ACHN (cell line): ENCODE results near the gene ANKRD26.
A peak's percentile ranks its signal among the peaks of the same experiment; 100 is the strongest.

Experiments
- DNase-seq: peaks from one replicate; pipeline ENCODE4 v3.0.0-alpha.2; 2015
- in situ Hi-C: cut with HindIII; loops from 2 replicates; pipeline ENCODE4 v1.10.0; 2017; ENCODE audit warnings: low sequenced_read_pairs, low pct_ligation_motif_present, low pct_unique_long_range_greater_than_20kb

The ANKRD26 gene

GRCh38 chr10:27035163-27035562 is 65.1 kb downstream of the ANKRD26 start:
- in situ Hi-C loops: no loop called here
- DNase-seq: no peak

- in situ Hi-C loops: no loop called here
- peak; percentile 30 for DNase-seq
Measured at GRCh38 chr10:27030060-27030459, 70.2 kb downstream of the ANKRD26 start.

DNA sequence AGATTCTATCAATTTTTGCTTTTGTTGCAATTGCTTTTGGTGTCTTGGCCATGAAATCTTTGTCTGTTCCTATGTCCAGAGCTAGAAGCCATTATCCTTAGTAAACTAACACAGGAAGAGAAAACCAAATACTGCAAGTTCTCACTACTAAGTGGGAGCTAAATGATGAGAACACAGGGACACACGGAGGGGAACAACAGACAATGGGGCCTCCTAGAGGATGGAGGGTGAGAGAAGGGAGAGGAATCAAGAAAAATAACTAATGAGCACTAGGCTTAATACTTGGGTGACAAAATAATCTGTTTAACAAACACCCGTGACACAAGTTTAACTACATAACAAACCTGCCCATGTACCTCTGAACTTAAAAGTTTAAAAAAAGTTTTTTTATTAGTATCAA is 78.2 kb downstream of the ANKRD26 start:
- in situ Hi-C loops: no loop called here
- DNase-seq: no peak

DNA sequence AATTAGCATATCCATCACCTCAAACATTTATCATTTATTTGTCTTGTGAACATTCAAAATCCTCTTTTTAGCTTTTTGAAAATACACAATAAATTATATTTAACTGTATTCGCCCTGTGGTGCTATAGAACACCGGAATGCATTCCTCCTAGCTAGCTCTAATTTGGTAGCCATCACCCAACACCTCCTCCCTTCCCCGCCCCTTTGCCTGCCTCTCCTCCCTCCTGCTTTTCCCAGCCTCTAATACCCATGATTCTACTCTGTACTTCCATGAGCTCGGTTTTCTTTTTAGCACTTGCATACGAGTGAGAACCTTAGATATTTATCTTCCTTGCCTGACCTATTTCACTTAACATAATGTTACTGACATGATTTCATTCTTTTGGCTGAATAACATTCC is 80.1 kb downstream of the ANKRD26 start:
- in situ Hi-C loops: no loop called here
- DNase-seq: no peak

DNA sequence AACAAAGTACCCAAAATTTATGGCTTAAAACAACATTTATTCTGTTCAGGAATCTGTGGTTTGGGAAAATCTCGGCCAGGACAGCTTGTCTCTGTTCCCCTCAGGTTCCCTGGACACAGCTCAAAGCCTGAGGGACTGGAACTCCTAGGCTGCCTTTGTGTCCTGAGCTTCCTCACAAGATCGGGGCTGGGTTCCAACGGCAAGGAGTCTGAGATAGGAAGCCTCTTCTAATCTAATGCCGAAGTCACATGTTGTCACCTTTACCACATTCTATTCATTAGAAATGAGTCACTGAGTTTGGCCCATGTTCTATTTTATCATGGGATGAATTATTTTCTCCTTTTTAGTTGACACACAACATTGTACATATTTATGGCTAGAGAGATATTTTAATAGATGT is 80.5 kb downstream of the ANKRD26 start:
- DNase-seq: no peak
- in situ Hi-C loops: no loop called here

GRCh38 chr10:26997610-26998009 is 102.7 kb downstream of the ANKRD26 start:
- DNase-seq: no peak

GRCh38 chr10:26994743-26995142 is 105.6 kb downstream of the ANKRD26 start:
- in situ Hi-C loops: no loop called here

More at GRCh38 chr10:26997610-26998009, 102.7 kb downstream of the ANKRD26 start:
- in situ Hi-C loops: no loop called here

GRCh38 chr10:26987851-26988250 is 112.4 kb downstream of the ANKRD26 start:
- no peak for DNase-seq
- in situ Hi-C loops: no loop called here

More at GRCh38 chr10:26994743-26995142, 105.6 kb downstream of the ANKRD26 start:
- no peak for DNase-seq

DNA sequence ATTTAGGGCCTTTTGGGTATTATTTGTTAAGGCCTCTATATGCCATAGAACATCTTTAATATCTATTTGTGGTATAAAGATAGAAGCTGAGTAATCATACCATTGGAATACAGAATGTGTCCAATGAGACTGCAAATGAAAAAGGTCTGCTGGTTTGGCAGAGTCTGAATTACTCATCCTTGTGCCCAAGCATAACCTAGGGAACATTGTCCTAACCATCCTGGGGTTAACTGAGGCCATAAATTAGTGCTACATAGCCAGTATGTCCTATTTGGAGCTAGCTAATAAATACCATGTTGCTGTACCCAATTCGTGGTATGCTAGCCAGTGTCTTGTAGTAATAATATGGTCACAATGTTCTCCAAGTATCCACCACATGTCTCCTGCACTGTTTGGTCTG is 117.1 kb downstream of the ANKRD26 start:
- in situ Hi-C loops: no loop called here
- DNase-seq: no peak

DNA sequence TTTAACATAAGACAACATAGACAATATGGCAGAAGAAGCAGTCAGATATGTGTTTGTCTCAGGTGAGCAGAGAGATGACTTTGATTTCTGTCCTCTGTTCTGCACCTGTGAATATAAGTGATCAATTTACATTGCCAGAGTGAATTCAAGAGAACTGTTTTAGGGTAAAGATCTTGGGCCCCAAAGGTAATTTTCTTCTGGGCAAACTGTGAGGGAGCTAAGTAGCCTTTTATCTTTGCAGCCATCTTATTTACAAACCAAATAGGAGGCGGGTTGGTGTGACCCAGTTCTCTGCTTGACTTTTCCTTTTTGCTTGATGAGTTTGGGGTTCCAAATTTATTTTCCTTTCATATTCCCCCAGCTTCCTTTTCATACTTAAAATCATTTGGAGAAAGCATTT is 118.2 kb downstream of the ANKRD26 start:
- in situ Hi-C loops: no loop called here
- no peak for DNase-seq

GRCh38 chr10:26981232-26981824 is 119.0 kb downstream of the ANKRD26 start:
- DNase-seq: no peak
- in situ Hi-C loops: no loop called here

DNA sequence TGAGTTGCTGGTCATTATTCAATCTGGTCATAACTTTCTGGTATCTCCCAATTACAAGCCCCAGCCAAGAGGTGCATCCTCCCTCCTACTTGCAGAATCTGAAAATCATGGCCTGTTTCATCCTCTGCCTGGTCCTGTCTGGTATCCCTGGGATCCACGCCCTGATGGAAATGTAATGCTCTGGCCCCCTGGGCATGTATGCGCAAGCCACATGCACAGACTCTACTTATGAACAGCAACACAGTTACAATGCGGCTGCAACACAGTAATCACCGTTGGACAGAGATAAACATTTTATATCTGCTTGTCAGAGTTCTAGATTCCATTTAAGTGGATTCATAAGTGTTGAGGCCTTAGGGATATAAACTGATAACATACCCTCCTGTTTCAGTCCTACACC is 121.8 kb downstream of the ANKRD26 start:
- in situ Hi-C loops: no loop called here
- DNase-seq: no peak

DNA sequence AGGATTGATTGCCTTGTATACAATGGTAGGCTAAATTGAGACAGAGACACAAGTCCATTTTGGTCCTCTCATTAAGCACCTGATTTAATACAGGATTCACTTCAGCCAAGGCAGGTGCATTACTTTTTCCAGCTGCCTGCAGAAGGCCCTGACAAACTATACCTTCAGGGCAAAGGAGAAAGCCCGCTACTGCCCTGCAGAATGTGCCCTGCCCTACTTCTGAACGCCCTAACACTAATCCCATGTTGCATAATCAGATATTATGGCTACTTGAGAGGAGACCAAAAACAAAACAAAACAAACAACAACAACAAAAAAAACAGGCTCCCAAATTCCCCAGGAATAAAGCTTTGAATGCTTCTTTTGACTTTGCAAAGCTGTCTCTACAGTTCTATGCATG is 122.7 kb downstream of the ANKRD26 start:
- in situ Hi-C loops: no loop called here
- DNase-seq: no peak

- DNase-seq: no peak
- in situ Hi-C loops: no loop called here
Measured at GRCh38 chr10:26970667-26971066, 129.6 kb downstream of the ANKRD26 start.

GRCh38 chr10:26969145-26969926 is 131.0 kb downstream of the ANKRD26 start:
- DNase-seq: no peak
- in situ Hi-C loops: no loop called here

DNA sequence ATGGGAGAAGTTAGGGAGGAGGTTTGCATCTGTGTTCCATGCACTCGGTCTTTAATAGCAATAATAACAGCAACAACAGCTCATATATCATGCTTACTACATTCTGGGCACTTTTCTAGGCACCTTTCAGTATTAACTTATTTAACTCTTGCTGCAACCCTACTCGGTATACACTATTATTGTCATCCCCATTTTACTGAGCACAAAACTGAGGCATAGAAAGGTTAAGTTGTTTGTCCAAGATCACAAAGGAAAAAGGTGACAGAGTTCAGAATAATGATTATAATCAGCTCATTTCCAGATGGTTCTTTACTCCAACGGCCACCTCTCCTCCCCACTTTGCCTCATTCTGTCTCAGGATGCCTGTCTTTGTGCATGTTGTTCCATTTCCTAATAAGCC is 137.5 kb downstream of the ANKRD26 start:
- in situ Hi-C loops: no loop called here
- DNase-seq: no peak

GRCh38 chr10:26960308-26960707 is 140.0 kb downstream of the ANKRD26 start:
- in situ Hi-C loops: no loop called here

DNA sequence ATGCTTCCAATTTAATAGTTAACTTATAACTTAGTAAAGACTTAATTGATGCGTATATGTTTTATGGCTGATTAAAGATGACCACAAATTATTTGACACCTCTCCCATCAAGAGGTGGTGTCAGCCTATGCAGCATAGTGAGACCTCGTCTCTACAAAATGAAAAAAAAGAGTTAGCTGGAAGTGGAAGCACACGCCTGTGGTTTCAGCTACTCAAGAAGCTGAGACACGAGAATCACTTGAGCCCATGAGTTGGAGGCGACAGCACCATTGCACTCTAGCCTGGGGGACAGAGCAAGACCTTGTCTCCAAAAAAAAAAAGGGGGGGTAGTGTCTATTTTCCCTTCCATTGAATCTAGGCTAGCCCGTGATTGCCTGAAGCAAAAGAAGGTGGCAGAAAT is 140.5 kb downstream of the ANKRD26 start:
- DNase-seq: no peak
- in situ Hi-C loops: no loop called here

More at GRCh38 chr10:26960308-26960707, 140.0 kb downstream of the ANKRD26 start:
- DNase-seq: no peak
